22Rv1 (cell line): Measurements from ENCODE around the gene APEH.

Source experiments
- H3K27ac ChIP-seq: fragments of 450-650 bp; 2 replicates; pipeline ENCODE4 v1.5.1; 2017
- CTCF ChIP-seq: fragments of 450-650 bp; IDR thresholded peaks from 2 replicates; pipeline ENCODE4 v1.5.1; 2017; ENCODE audit warnings: mild to moderate bottlenecking
- ZFX ChIP-seq: fragments of 450-650 bp; IDR thresholded peaks from 2 replicates; pipeline ENCODE4 v1.6.1; 2017; ENCODE audit warnings: antibody characterized with exemption, borderline replicate concordance

Gene APEH

GRCh38 chr3:49655731-49656285 is 18.3 kb upstream of the APEH start:
- no peak for TF ChIP-seq CTCF
- TF ChIP-seq ZFX = no peak
- no peak overlapping the region for H3K27ac ChIP-seq

- TF ChIP-seq ZFX = no peak
- H3K27ac ChIP-seq = no peak overlapping the region
Measured at GRCh38 chr3:49656541-49657112, 17.5 kb upstream of the APEH start.

GRCh38 chr3:49657208-49657915 is 16.8 kb upstream of the APEH start:
- TF ChIP-seq ZFX = no peak
- TF ChIP-seq CTCF = no peak
- H3K27ac ChIP-seq = no peak overlapping the region

GRCh38 chr3:49658711-49659110 is 15.4 kb upstream of the APEH start:
- H3K27ac ChIP-seq = no peak overlapping the region
- TF ChIP-seq CTCF = no peak
- TF ChIP-seq ZFX = no peak

- no peak overlapping the region for H3K27ac ChIP-seq
- TF ChIP-seq CTCF (no peak), ZFX (no peak)
Measured at GRCh38 chr3:49659756-49660155, 14.4 kb upstream of the APEH start.

GRCh38 chr3:49661281-49661680 is 12.9 kb upstream of the APEH start:
- TF ChIP-seq ZFX (no peak), CTCF (no peak)
- H3K27ac ChIP-seq = no peak overlapping the region

- no peak for TF ChIP-seq ZFX
- TF ChIP-seq CTCF = no peak
- H3K27ac ChIP-seq = no peak overlapping the region
Measured at GRCh38 chr3:49662021-49662420, 12.1 kb upstream of the APEH start.
